WERI-Rb-1 (cell line): ENCODE data around the gene GPAM.

Experiments
- DNase-seq: peaks from one replicate; pipeline ENCODE4 v3.0.0-alpha.2; 2020
- H3K27ac ChIP-seq: fragments of 250-450 bp; sonication (Bioruptor Pico); 2 replicates; pipeline ENCODE4 v1.5.1; 2020; ENCODE audit warnings: mild to moderate bottlenecking, moderate library complexity
- H3K27me3 ChIP-seq: fragments of 250-450 bp; sonication (Bioruptor Pico); 2 replicates; pipeline ENCODE4 v1.5.1; 2021; ENCODE audit warnings: mild to moderate bottlenecking, low read depth, moderate library complexity; ENCODE audit not compliant: insufficient read depth, severe bottlenecking
- H3K36me3 ChIP-seq: fragments of 250-450 bp; sonication (Bioruptor Pico); 2 replicates; pipeline ENCODE4 v1.5.1; 2020; ENCODE audit warnings: mild to moderate bottlenecking, moderate library complexity
- H3K4me3 ChIP-seq: 2 replicates; pipeline ENCODE4 v1.5.1; 2011; ENCODE audit warnings: low read depth, mild to moderate bottlenecking, control low read depth, low read length
- H3K9me3 ChIP-seq: fragments of 250-450 bp; sonication (Bioruptor Pico); 2 replicates; pipeline ENCODE4 v1.5.1; 2021; ENCODE audit warnings: mild to moderate bottlenecking, moderate library complexity; ENCODE audit not compliant: severe bottlenecking
- CTCF ChIP-seq: IDR thresholded peaks from 2 replicates; pipeline ENCODE4 v1.5.1; 2011; ENCODE audit warnings: low read depth, mild to moderate bottlenecking, control low read depth, inconsistent platforms, low read length

Gene GPAM

GRCh38 chr10:112168733-112169132, 14.8 kb downstream of the GPAM start:
- Histone ChIP-seq H3K9me3 (no peaks in the 10 kb centered on the region), H3K36me3 (peaks cover 46% of the 10 kb centered on the region), H3K4me3 (no peak overlapping the region), H3K27ac (no peak overlapping the region), H3K27me3 (no peaks in the 10 kb centered on the region)
- no peak for DNase-seq
- no peak for TF ChIP-seq CTCF

GRCh38 chr10:112166800-112167199, 16.8 kb downstream of the GPAM start:
- DNase-seq, result no peak
- H3K27me3 ChIP-seq, result no peaks in the 10 kb centered on the region
- no peaks in the 10 kb centered on the region for H3K9me3 ChIP-seq
- H3K36me3 ChIP-seq, result peaks cover 52% of the 10 kb centered on the region
- no peak for TF ChIP-seq CTCF
- no peak overlapping the region for H3K27ac ChIP-seq
- H3K4me3 ChIP-seq, result no peak overlapping the region

- no peak overlapping the region for H3K4me3 ChIP-seq
- H3K36me3 ChIP-seq, result peaks cover 45% of the 10 kb centered on the region
- no peak overlapping the region for H3K27ac ChIP-seq
- TF ChIP-seq CTCF, result no peak
- H3K9me3 ChIP-seq, result no peaks in the 10 kb centered on the region
- no peaks in the 10 kb centered on the region for H3K27me3 ChIP-seq
- DNase-seq, result no peak
Measured at GRCh38 chr10:112161757-112162518, 21.6 kb downstream of the GPAM start.

GRCh38 chr10:112160834-112161233, 22.7 kb downstream of the GPAM start:
- Histone ChIP-seq H3K9me3 (no peaks in the 10 kb centered on the region), H3K4me3 (no peak overlapping the region), H3K27ac (no peak overlapping the region), H3K36me3 (peaks cover 52% of the 10 kb centered on the region), H3K27me3 (no peaks in the 10 kb centered on the region)
- no peak for TF ChIP-seq CTCF
- DNase-seq, result no peak

- Histone ChIP-seq H3K4me3 (no peak overlapping the region), H3K27ac (no peak overlapping the region), H3K27me3 (no peaks in the 10 kb centered on the region), H3K9me3 (no peaks in the 10 kb centered on the region), H3K36me3 (peaks cover 61% of the 10 kb centered on the region)
- DNase-seq, result no peak
- no peak for TF ChIP-seq CTCF
Measured at GRCh38 chr10:112159469-112159868, 24.1 kb downstream of the GPAM start.
